Muscle of arm (tissue), 12 donors: Measurements from ENCODE around the gene PARD3B. TPM values are rescaled to one million over a fixed set of nuclear protein-coding genes. Genes with fewer than 3 reads are reported as not detected.

Source experiments
- DNase-seq: peaks from one replicate; pipeline ENCODE4 v3.0.0-alpha.2; 2013
- polyA plus RNA-seq, 12 donors: library from polyadenylated mRNA; unstranded; fragments of 120-200 nt; gene quantifications; one replicate each; pipeline ENCODE4 v1.2.1, GENCODE V29; 2013; ENCODE audit not compliant: insufficient read length in 12 of 12

PARD3B gene
- polyA plus RNA-seq, 12 donors: 7.3 to 12.2 (median 8.5) TPM; not detected in 1

DNA sequence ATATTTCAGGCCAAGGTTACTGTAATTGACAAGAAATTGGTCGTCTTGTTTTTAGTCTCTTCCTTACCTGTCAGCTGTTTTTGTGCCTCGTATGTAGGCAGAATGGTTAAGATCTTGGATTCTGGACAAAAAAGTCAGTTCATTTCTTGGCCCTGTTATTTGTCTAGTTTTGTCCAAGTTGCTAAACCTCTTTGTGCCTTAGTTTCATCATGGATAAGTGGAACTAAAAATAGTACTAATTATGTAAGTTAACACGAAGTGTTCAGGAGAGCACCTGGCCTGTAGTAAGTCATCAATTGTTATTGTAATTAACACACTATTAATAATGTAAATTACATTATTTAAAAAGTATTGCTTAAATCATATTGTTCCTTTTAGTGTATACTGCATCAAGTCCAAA, 148.0 kb downstream of the PARD3B start:
- no peak for DNase-seq

DNA sequence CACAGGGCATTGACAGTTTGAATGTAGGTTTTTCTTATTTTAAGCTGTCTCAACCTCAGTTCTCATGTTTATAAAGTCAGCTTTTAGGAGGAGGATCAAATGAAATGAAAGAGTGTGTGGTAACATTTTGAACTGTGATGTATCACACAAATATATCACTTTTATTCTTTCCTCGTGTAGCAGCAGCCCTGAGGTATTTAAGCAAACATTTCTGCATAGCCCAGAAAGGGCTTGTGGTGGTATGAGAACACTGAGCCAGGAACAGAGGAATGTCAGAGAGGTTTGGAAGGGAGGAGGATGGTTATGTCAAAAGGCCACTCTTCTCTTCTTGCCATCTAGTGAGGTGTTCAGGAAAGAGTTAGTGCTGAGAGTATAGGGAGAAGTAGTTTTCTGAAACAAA, 150.2 kb downstream of the PARD3B start:
- DNase-seq: no peak

DNA sequence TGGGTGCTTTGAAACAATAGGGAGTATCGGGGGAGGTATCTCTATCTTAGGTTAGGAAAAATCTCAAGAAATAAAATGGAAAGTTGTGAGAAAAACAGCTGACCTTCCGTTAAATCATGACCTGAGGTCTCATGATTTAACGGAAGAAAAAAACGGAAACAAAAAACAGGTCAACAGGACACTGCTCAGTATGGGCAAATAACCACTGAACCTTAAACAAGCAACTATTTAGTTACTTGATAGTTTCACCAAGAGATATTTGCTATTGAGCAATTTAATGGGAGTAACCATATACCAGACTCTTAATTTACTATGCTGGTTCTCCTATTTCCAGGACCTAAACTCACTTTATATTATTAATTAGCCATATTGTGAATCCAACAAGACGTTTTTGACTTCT, 150.8 kb downstream of the PARD3B start:
- no peak for DNase-seq

DNA sequence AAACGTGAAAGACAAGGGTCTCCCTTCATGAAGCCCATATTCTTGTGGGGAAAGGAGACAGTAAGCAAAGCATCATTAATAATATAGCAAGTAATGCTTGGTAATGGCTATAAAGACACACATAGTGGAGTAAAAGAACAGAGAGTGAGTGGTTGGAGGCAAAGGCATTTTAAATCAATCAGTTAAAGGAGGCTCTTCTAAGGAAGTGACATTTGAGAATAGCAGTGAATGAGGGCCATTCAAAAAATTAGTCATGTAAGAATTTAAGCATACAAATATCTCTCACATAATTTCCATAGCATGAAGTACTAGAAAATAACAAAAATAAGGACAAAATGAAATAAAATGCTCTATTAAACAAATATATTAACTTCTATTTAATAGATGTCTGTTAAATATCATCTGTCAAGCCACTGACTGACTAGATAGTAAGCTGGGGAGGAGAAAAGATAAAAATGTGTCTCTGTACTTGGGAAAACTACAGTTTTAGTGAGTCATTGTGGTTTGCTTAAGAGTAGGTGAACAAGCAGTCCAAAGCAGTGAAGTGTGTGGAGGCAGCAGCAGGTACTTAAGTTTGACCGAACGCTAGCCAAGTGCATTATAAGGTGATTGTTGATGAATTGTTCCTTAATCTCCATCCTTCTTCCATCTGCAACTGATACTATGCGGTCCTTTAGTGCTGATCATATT, 160.1 kb downstream of the PARD3B start:
- no peak for DNase-seq

DNA sequence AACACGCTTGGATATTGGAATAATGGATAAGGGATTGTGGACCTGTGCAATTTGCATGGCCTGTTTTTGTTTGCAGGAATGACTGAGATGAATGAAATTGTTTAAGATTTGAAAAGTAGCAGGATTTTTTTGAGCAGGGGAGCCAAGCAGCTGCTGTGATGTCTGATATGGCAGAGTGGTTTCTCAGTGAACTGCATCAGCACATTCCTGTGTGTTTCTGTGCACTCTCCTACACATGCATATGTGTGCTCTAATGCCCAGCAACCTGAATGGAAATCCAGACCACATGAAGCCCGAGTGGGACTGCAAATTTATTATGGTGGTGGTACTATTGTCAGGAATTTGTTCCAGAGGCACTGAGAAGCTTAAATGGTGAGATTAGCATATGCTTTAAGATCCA, 161.7 kb downstream of the PARD3B start:
- no peak for DNase-seq

DNA sequence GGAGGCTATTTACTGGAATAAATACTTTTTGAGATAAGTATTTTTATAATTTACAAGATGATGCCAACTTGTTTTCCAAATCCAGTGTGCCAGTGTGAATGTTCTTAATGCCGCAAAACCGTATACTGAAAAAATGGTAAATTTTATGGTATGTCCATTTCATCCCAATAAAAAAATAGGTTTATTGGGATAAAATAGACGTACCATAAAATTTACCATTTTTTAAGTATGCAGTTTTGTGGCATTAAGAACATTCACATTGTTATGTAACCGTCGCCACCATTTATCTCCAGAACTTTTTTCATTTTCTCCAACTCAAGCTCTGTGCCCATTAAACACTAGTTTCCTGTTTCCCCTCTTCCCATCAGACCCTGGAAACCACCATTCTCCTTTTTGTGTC, 167.9 kb downstream of the PARD3B start:
- no peak for DNase-seq

DNA sequence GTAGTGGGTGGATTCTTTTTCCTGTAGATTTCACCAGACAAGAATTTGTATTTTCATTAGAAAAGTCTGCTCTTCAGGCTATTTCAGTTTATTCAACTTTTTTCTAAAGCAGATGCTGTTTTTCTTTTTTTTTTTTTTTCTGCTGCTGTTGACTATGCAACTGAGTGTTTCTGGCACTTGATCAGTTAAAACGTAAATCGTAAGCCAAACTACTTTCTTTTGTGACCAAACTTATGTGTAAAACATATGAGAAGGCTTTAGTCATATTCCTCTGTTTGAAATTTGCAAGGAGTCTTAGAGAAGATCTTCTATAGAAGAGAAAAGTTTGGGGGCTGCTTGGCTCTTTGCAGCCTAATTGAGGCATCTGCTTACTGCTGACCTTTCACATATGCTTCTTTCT, 170.1 kb downstream of the PARD3B start:
- DNase-seq: peak; percentile 44

DNA sequence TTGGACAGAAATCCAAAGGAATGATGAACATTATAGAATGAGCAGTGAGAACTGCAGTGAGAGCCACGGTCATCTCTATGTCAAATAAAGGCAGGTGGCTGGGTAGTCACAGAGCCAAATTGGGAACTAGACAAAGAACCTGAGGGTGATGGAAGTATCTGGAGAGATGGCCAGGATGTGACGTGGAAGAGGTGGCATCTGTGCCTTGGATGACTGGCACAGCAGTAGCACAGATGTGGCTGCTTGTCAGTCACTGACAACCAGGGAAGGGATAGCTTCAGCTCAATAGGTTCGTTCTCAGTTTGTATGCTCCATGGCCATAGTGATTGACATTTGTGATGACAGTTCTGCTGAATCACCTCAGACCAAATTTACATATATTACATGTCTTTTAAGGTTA, 172.3 kb downstream of the PARD3B start:
- no peak for DNase-seq

DNA sequence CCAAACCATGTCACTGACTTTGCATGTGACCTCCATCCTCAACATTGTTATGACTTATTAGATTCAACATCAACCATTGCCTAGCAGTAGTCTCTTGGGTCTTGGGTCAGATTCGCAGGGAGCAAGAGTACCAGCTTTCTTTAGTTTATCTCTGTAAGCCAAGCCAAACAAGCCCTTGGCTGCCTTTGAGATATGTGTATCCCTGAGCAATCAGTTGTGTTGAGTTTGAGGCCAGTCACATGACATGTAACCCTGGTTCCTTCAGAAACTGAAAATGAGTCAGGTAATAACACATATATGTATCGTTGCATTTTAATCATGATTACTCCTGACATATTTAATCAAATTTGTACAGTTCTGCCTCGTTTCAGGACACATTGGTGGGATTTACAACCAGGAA, 173.3 kb downstream of the PARD3B start:
- DNase-seq: no peak

DNA sequence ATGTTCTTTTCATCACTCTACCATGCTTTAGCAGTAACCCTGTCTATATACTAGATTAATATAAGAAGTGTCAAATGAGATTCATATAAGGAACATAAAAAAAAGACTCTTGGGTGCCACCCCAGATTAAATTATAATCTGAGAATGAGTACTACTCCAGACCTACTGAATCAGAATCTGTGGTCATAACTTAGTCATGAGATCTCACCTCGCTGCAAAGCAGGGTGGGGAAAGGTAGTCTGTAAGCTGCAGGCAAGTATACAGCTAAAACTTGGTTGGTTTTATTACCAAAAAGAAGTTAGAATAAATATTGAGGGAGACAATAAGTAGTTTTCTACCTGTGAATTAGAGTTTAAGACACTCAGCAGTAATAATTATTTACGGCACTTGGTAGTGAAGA, 175.6 kb downstream of the PARD3B start:
- DNase-seq: no peak

DNA sequence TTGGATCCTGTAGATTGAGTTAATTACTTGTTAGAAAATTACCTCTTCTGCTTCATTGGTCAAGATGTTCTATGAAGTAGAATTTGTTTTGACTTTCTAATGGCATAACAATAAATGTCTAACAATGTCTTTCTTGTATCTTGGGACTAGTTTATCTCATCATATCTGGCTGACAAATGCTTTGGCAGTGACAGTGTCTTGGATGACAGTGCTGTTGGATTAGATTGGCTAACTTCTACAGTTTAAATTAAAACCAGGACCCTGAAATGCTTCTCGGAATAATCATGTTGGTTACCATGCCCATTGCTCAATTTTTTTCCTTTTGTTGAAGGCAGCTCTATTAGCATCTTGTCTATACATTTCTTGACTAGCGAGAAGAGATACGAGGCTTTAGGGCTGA, 176.9 kb downstream of the PARD3B start:
- DNase-seq: peak; percentile 15

DNA sequence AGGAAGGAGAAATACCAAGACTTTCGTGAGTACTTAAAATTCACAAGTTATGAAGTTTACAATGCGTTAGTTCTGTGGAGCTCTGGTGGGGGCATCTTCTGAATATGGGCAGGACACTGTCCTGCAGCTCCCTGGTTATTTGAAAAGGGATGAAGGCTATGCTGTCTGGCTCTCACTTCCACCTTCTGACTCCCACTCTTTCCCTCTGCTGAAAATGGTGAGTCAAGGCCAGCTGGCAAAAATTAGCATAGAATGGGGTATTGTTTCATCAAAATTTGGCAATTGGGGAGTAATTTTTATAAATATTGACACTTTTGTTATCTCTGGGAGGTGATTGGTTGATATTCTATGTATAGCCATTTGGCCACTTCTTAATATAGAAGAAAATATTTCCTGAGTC, 177.4 kb downstream of the PARD3B start:
- DNase-seq: no peak

DNA sequence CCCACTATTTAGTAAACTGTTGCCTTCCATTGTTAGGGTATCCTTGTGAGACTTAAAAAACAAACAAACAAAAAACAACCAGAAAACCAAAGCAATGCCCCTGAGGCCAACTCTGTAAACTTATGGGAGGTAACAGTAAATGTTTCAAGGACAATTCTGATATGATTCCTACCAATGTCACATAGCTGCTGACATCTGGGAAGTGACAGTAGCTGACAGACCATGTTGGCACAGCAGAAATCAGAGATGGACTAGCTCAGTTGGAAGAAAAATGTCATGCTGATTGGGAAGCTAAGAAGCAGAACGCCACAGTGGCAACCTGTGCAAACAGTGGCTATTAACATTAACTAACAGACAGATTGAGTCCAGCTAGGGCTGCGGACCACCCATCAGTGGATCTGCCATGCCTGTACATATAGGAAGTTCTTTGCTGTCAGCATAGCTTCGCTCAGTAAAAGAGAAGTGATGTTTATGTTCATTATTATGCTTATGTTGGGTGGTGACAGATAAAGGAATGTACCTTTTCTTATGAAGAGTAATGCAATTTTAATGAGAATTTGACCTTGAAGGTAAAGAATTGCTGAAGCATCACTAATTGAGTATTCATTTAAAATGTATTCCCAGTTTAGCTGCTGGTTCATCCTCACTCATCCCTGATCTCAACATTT, 180.6 kb downstream of the PARD3B start:
- no peak for DNase-seq

DNA sequence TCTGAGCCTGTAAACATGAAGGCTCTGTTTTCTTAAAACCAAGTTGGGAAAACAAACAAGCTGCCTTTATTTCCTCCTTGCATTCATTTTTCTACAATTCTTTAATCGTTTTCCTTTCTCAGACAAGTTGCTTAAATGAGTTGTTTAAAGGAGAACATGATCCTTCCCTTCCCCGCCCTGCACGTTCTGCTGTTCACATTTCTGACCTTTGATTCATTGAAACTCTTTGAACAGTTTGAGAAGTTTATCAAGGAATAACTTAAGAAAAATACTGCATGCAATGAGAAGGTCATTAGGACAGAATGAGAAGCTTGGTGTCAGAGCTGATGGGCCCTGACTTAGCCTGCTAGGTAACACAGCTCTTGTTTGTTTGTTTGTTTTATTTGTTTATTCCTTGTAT, 181.6 kb downstream of the PARD3B start:
- DNase-seq: no peak

DNA sequence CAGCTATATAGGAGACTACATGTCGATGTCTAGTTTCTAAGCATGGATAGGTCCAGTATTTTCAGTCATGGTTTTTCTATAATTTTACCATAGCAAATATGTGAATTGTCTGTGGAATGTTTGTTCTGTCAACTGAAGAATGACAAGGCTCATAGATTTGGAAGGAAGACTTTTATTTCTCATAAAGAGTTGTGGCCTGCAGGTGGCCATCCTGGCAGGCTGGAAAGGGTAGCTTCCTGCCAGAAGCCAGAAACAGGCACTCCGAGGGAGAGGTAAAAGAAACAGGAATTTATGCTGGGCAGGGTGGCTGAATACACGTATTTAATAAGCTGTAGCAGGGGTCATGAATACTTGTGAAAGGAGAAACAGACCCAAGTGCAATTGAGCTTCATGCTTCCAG, 182.1 kb downstream of the PARD3B start:
- DNase-seq: no peak

DNA sequence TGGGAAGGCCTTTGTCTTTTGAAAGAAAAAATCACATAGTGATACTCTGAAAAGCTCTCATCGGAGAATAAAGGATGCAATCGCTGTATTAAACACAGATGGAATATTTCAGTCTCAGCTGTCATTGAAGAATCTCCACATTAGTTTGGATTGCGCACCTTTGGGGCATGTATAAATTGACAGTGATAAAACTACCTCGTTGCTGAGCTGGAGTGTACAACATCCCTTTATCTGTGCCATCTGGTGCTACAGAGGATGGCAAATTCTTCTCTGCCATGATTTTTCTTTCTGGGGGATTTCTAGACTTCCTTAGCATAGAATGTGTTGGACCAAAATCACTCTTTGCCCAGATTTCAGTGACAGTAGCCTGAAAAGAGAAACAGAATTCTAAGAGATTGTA, 185.3 kb downstream of the PARD3B start:
- no peak for DNase-seq

DNA sequence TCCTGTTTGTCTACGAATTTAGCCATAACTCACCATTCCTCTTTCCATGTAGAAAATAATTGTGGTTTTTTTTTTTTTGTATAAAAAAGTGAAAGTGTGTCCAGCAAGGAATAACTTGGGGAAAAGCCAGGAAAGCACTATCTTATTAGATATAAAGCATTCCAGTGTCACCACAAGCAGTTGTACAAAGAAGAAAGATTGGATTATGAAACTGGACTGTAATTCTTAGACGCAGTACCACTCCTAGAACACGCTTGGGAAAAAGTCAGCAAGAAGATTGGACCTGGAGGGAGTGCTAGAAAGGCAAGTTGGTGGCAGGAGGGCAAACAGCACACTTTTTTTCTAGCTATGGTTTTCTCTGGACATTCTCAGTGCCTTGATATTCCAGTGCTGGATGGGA, 186.7 kb downstream of the PARD3B start:
- no peak for DNase-seq

DNA sequence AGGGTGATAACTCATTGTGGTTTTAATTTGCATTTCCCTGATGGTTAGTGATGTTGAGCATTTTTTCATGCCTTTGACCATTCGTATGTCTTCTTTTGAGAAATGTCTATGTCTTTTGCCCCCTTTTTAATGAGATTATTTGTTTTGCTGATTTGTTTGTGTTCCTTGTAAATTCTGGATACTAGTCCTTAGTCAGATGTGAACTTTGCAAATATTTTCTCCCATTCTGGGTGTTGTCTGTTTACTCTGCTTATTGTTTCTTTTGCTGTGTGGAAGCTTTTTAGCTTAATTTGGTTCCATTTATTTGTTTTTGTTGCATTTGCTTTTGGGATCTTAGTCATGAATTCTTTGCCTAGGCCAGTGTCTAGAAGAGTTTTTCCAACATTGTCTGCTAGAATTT, 192.0 kb downstream of the PARD3B start:
- DNase-seq: no peak

DNA sequence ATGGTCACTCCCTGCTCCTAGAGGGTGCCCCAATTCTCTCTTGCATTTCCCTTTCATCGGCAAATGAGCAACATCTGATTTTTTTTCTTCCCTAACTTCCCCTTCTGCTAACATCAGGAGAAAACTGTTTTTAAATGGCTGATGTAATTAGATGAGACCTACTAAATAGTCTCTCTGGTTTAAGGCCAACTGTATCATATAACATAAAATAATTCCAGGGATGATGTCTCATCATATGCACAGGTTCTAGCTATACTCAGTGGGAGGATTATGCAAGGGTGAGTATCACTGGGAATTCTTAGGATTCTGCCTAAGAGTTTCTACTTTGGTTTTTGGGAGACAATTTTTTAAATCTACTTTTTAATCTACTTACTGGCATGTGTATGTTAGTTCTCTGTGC, 193.4 kb downstream of the PARD3B start:
- no peak for DNase-seq

DNA sequence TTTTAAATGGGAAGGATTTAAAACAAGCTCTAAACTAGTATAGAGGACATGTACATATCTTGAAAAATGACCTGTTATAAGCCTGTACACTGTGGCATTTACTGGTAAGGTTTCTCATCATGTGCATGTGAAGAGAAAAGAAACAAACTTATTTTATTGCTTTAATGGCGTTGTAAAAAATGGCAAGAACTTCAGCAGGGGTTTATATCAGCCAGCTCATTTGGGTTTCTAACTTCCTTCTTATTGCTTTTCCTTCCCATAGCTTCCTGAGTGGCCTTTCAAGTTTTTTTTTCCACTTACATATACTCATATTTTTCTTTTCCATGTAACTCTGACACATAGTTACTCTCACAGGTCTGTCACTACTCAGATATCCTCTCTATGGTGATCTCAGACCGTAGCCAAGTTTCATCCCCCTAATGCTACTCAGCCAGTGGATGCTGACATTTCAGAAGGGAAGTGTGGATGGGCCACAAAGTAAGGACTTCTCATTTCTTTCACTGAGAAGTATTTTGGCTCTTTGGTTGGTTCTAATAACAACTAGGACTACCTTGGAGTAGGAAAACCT, 198.2 kb downstream of the PARD3B start:
- DNase-seq: no peak

DNA sequence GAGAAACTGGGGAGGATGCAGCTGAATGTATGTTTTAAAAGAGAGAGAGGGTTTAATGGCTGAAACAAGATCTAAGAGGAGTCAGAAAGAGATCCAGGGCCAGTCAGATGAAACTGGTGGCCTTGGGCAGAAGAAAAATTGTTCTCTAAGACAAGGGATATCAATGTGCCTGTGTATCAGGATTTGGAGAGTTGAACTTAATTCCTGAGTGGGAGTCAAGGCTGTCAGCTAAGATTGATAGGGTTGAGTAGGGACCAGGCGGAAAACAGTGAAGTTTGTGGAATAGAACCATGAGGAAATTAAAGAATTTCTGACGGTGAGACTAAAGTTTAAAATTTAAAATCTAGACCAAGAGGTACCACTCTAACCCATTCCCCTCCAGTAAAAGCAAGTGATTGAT, 199.2 kb downstream of the PARD3B start:
- DNase-seq: no peak

DNA sequence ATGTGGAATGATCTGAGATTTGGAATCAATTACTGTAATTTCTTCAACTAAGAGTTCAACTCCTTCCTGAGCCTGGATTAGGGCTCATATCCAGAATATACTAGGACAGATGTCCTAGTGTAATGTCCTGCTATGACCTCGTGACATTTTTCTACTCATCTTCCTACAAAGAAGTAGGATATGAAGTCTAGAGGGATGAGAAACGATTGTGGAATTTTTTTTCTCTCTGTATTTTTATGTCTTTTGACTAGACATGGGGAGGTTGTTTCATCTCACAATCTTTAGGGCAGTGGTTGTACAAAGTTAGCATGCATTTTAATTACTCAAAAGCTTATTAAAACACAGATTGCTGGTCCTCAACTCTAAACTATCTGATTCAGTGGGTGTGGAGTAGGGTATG, 203.0 kb downstream of the PARD3B start:
- DNase-seq: no peak

DNA sequence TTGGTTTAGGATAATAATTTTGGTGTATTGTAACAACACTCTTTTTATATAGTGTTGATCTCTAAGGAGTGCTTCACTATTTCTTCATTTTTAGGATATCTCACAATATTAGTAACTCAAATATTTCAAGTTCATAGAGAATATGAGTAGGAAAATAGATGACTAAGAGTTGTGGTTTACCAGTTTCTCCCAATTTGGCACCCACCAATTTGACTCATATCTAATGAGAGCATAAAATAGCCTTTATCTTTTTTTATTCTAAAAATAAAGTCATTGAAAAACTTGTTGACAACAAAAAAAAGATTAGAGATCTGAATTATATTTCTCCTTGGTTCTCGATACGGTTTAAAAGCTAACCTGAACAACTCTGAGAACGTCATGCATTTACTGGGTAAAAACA, 204.0 kb downstream of the PARD3B start:
- DNase-seq: no peak

DNA sequence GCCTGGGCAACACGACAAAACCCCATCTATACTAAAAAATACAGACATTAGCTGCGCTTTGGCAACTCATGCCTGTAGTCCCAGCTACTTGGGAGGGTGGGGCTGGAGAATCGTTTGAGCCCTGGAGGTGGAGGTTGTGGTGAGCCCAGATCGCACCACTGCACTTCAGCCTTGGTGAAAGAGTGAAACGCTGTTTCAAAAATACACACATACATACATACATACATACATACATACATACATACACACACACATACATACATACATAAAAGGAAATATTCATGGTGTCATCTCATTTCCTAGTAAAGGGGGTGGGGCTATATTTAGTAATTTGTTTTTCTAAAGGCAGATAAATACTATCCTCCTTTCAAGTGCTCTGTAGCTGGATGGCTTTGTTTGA, 205.1 kb downstream of the PARD3B start:
- no peak for DNase-seq
